Measurements from ENCODE around the gene ZSCAN5A. TPM values are rescaled to one million over a fixed set of nuclear protein-coding genes. Genes with fewer than 3 reads are reported as not detected.
A peak's percentile ranks its signal among the peaks of the same experiment; 100 is the strongest.

Gene ZSCAN5A
- polyA plus RNA-seq, 1 of the 3 experiments (the other 2 are of a cell fraction): 6.8 TPM

DNA sequence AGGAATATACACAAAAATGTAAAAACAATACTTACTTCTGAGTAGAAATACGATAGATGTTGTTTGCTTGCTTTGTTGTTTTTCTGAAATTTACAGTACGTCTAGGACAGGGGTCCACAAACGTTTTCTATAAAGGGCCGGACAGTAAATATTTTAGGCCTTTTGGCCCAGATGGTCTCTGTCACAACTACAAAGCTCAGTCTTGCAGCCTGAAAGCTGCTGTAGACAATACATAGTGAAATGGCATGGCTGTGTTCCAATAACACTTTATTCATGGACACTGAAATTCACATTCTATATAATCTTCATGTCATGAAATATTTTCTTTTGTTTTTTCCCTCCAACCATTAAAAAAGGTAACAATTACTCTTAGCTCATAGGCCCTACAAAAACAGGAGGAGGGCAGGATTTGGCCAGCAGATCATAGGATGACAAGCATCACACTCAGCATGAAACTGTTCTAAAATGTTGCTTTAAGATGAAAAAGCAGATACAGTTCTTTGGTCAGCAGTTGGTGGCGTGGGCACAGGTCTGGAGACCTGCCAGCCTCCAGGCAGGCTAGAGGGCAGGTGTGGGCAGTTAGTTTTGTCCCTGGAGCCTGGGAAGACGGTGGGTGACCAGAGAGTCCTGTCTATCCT is 42.4 kb downstream of the ZSCAN5A start, which contains the start of gene EDDM13 (continued):
- no peak for TF ChIP-seq TCF12 (IDR thresholded peaks at IDR 0.05)
- no peak for TF ChIP-seq FOXJ3 (CRISPR knock-in tag; IDR thresholded peaks at IDR 0.05)
- no peak for TF ChIP-seq NRF1 (IDR thresholded peaks at IDR 0.05; ENCODE audit: low read depth, low read length)

- Histone ChIP-seq H3K27me3 (ENCODE audit: insufficient read depth) (no peaks in the 10 kb centered on the region), H3K79me2 (ENCODE audit: insufficient read depth) (no peaks in the 10 kb centered on the region), H3K9me3 (no peaks in the 10 kb centered on the region), H3K4me3 (ENCODE audit: low read depth in 2 of 2, low read length in 1 of 2) (no peak overlapping the region), H3F3A (replicated peaks; ENCODE audit: insufficient read depth) (peaks cover 35% of the 10 kb centered on the region), H3K27ac (ENCODE audit: low read depth in 2 of 2, low read length in 1 of 2) (no peak overlapping the region), H4K20me1 (ENCODE audit: insufficient read depth) (no peaks in the 10 kb centered on the region), H3K4me2 (no peak overlapping the region), H3K9ac (no peak overlapping the region), H3K4me1 (ENCODE audit: control insufficient read depth in 1 of 2, insufficient read depth in 2 of 2, low read depth in 1 of 2, low read length in 1 of 2) (peaks cover 12 to 22% of the 10 kb centered on the region in 2 experiments), H3K36me3 (replicated peaks in 1 of 2; ENCODE audit: control insufficient read depth in 1 of 2, insufficient read depth in 2 of 2, low read length in 1 of 2) (no peaks in the 10 kb centered on the region), H2AFZ (ENCODE audit: low read depth) (no peak overlapping the region), H3K9me2 (no peaks in the 10 kb centered on the region)
- TF ChIP-seq GATA2 (CRISPR knock-in tag; IDR thresholded peaks at IDR 0.05): no peak
- TF ChIP-seq, protein P1, sequence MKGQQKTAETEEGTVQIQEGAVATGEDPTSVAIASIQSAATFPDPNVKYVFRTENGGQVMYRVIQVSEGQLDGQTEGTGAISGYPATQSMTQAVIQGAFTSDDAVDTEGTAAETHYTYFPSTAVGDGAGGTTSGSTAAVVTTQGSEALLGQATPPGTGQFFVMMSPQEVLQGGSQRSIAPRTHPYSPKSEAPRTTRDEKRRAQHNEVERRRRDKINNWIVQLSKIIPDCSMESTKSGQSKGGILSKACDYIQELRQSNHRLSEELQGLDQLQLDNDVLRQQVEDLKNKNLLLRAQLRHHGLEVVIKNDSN (IDR thresholded peaks at IDR 0.05; ENCODE audit: borderline replicate concordance, low read depth): no peak
- TF ChIP-seq FOXM1 (IDR thresholded peaks at IDR 0.05; ENCODE audit: low read depth): no peak
- TF ChIP-seq YY1 (IDR thresholded peaks at IDR 0.05; ENCODE audit: low read depth): no peak
- no peak for TF ChIP-seq RXRA (IDR thresholded peaks at IDR 0.05; ENCODE audit: borderline replicate concordance, low read depth)
- no peak for TF ChIP-seq MEF2A (IDR thresholded peaks at IDR 0.05; ENCODE audit: borderline replicate concordance, low read depth)
- no peak for TF ChIP-seq POLR2AphosphoS5 (IDR thresholded peaks at IDR 0.05; ENCODE audit: low read depth, low read length)
- no peak for DNase-seq
- WGBS (ENCODE audit: low lambda C conversion rate): 86% methylated on average over 6 of the region's 6 CpGs
- ChIA-PET CTCF (interaction anchor here (1.2 to 3.5 kb wide), 7 partner anchors 9 to 205 kb away, joined by 3 to 20 read pairs (median 5); no protein-coding TSS in a partner anchor), POLR2A (no interaction called here)
These were observed 43.5 kb downstream of the ZSCAN5A start for GRCh38 chr19:56271151-56271550.

DNA sequence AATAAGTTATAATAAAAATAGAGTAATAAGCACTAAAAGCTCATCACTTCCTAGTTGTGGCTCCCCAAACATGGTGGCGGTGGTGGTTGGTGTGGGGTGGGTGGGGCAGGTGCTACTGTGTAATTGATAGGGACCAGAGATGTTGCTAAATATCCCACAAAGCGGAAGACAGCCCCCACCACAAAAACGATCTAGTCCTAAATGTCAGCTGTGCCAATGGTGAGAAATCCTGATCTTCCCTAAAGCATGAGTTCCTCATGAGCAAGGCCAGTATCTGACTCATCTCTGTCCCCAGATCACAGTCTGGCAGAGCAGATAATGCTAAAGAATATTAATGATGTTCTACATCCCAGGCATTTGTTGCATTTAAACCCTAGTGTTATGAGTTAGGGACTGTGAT is 44.0 kb downstream of the ZSCAN5A start:
- ChIA-PET POLR2A (no interaction called here), CTCF (interaction anchor here (1.1 to 3.5 kb wide), 8 partner anchors 9 to 204 kb away, joined by 3 to 20 read pairs (median 4); no protein-coding TSS in a partner anchor)
- Histone ChIP-seq H3K36me3 (replicated peaks in 1 of 2; ENCODE audit: control insufficient read depth in 1 of 2, insufficient read depth in 2 of 2, low read length in 1 of 2) (no peaks in the 10 kb centered on the region), H3K9me2 (no peaks in the 10 kb centered on the region), H3K79me2 (ENCODE audit: insufficient read depth) (no peaks in the 10 kb centered on the region), H3F3A (replicated peaks; ENCODE audit: insufficient read depth) (peaks cover 35% of the 10 kb centered on the region), H3K4me3 (ENCODE audit: low read depth in 2 of 2, low read length in 1 of 2) (no peak overlapping the region), H4K20me1 (ENCODE audit: insufficient read depth) (no peaks in the 10 kb centered on the region), H3K9ac (no peak overlapping the region), H2AFZ (ENCODE audit: low read depth) (no peak overlapping the region), H3K9me3 (no peaks in the 10 kb centered on the region), H3K27me3 (ENCODE audit: insufficient read depth) (no peaks in the 10 kb centered on the region), H3K4me1 (ENCODE audit: control insufficient read depth in 1 of 2, insufficient read depth in 2 of 2, low read depth in 1 of 2, low read length in 1 of 2) (peaks cover 12 to 22% of the 10 kb centered on the region in 2 experiments), H3K4me2 (no peak overlapping the region), H3K27ac (ENCODE audit: low read depth in 2 of 2, low read length in 1 of 2) (no peak overlapping the region)
- WGBS (ENCODE audit: low lambda C conversion rate): 66% methylated on average over 3 of the region's 3 CpGs
- 0 out of 2 replicates have a peak, but pooled peaks have one; percentile 14 for TF ChIP-seq GATA2 (CRISPR knock-in tag; IDR thresholded peaks at IDR 0.05)
- TF ChIP-seq CTCF (IDR thresholded peaks at IDR 0.05): no peak
- DNase-seq: no peak
